Renal cortex interstitium (tissue), 11 donors: ENCODE results near the gene SLC29A4. TPM values are rescaled to one million over a fixed set of nuclear protein-coding genes. Genes with fewer than 3 reads are reported as not detected.

Experiments used
- DNase-seq, 11 donors: peaks; one replicate each; pipeline ENCODE4 v3.0.0-alpha.2; 2013; ENCODE audit warnings: low read depth in 9 of 11, low spot score in 4 of 11; ENCODE audit errors: extremely low read depth in 1 of 11
- polyA plus RNA-seq, 3 donors: library from polyadenylated mRNA; unstranded; fragments of 120-200 nt; gene quantifications; one replicate each; pipeline ENCODE4 v1.2.1, GENCODE V29; 2013; ENCODE audit not compliant: insufficient read length in 3 of 3

SLC29A4 gene
- polyA plus RNA-seq, 3 donors, result 18.6 to 24.0 (median 23.0) TPM

DNA sequence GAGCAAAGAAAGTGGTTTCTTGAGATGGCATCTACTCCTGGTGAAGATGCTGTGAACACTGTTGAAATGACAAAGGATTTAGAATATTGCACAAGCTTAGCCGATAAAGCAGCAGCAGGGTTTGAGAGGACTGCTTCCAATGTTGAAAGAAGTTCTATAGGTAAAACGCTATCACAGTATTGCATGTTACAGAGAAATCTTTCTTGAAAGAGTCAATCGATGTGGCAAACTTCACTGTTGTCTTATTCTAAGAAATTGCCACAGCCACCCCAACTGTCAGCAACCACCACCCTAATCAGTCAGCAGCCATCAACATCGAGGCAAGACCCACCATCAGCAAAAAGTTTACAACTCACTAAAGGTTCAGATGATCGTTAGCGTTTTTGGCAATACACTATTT, 59.9 kb downstream of the SLC29A4 start:
- no peak for DNase-seq

GRCh38 chr7:5343884-5344283, 61.1 kb downstream of the SLC29A4 start:
- peak in 1 of 11 donors; percentile 11 for DNase-seq

DNA sequence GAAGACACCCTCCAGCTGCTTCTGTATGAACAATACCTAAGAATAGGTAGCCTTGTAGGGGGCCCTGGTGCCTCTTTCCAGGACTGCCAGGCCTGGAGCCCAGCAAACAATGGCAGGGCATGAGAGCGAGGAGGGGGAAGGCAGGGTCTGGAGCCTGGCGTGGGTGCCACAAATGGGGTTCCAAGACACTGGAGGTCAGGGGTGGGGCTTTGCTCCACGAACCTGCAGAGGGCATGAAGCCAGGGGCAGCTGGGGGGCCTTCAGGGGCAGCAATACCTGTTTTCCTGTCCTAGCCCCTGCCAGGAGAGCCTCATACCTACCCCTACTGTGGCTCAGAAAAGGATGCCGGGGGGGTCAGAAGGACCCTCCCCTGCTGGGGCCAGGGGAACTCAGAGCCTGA, 61.6 kb downstream of the SLC29A4 start:
- DNase-seq, result no peak

DNA sequence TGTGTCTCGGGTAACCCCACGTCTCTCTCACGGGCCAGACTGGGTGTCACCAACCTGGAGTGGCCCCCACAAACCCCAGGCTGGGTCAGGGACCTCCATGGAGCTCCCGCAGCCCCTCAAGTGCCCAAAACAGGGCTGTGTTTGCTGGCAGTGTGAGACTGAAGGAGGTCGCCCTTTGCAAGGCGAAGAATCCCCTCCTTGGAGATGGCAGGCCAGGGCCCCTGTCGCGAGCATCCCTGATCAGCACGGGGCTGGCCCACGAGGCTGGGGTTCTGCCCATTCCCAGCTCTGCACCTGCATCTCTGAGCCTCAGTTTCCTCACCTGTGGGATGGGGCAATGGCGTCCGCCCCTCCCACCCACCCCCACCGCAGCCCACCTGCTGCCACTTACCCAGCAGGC, 62.4 kb downstream of the SLC29A4 start:
- DNase-seq, result no peak

GRCh38 chr7:5345671-5346070, 62.9 kb downstream of the SLC29A4 start:
- DNase-seq, result no peak

DNA sequence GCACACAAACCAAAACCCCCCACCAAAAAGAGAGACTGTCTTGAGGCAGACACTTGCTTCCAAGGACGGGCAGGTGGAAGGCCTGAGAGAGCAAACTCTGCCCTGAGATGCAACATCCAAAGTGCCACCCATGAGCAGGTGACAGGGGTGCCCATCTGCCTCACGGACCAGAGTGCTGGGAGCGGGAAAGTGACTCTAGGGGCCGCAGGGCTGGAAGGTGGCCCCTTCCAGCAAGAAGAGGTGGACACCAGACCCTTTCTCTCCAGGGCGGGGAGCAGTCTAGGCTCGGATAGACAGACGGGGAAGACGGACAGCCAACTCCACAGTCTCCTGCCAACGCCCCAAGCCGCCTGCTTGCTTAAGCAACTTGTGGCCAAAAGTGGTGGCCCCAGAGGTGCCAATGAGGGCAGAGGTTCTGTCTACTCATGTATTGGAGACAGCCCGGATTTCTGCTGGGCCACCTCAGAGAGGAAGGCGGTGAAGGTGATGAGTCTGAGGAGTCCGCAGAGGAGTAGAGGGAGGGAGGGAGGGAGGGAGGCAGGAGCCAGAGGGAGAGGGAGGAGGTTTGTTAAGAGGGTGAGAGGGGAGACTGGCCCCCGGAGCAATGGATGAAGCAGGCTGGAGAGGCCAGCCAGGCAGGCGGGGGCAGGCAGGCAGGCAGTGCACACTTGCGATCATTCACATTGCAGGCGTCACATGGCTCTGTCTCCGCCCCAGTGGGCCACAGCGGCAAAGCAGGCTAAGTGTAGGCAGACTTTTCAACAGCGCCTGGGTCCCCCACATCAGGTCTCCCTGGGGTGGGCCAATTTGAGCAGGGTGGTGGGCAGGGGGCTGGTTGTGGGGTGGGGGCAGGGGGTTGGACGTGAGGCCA, 65.6 kb downstream of the SLC29A4 start:
- DNase-seq, result no peak

- DNase-seq, result no peak
Measured at GRCh38 chr7:5349005-5349380, 66.2 kb downstream of the SLC29A4 start.

- peak in 3 of 11 donors; percentile 7 to 22 (median 21) for DNase-seq
Measured at GRCh38 chr7:5349437-5350173, 66.9 kb downstream of the SLC29A4 start.

GRCh38 chr7:5350174-5350463, 67.4 kb downstream of the SLC29A4 start:
- no peak for DNase-seq

DNA sequence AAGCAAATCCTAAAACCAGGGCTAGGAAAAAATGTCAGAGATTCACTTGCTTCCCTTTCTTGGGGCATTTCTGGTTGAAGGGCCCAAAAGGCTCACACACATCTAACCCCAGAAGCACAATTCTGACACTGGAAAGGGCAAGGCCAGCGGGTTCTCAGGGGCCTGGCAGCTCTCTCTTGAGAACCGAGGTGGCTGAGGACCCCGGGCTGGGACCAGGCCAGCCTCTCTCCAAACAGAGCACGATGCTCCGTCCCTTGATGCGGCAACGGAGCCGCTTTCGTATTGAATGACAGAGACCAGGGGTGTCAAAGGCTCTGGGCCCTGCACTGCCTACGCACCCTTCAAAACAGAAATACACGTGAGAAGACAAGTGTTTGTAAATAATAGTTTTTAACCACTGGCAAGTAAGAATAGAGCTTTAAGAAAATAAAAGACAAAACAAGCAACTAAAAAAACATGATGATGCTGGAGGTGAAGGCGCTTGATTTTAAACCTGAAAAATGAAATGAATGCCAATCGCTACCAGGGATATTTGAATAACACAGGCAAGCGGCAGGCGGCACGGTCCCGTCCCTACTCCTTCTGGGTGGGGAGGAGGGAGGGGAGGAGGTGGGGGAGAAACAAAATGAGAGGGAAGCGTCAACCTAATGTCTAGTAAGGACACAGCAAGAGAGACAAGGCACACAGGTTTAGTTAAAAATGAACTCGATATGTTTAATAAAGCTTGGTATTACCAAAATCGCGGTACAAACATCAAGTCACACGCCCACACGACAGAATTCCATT, 68.0 kb downstream of the SLC29A4 start:
- no peak for DNase-seq

DNA sequence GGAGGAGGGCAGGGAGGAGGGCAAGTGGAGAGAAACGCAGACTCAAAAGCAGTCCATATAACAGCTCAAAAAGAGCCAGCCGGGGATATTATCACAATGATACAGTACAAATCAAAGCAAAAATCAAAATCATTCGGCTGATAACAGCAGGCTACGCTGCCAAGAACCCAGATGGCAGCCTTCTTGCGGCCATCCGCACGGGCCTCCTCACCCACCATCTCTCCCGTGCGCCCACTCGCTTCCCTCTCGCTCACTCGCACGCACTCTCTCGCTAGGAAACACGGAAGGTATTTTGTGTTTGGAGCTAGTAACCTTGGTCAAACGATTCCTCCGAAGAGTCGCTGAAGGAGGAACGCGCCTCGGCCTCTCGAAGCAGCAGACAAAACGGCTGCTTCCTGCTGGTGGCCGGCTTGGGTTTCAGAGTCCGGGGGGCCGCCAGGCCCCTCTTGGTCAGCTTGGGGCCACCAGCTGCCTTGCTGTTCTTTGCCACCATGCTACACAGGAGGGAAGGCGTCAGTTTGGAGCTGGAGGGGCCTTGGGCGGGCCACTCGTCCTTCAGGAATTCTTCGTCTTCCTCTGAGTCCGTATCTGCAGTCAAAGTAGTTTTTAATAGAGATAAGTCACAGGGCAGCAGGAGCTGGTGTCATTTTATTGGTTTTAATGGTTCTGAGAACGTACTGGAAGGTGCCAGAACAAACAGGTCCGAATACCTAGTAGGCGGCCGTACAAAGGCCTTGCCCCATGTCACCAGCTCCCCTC, 68.9 kb downstream of the SLC29A4 start:
- no peak for DNase-seq

- DNase-seq, result no peak
Measured at GRCh38 chr7:5352440-5353010, 69.8 kb downstream of the SLC29A4 start.

GRCh38 chr7:5354460-5355232, 71.9 kb downstream of the SLC29A4 start:
- no peak for DNase-seq

Other genes with a start within 250 kb of the SLC29A4 start
- gene RBAK, start 237.1 kb upstream of the SLC29A4 start, polyA plus RNA-seq, result 10 to 100 TPM; 21.4 to 23.4 (median 22.3) TPM
- 10 to 100 TPM; 65.5 to 73.9 (median 73.3) TPM for gene WIPI2, start 92.7 kb upstream of the SLC29A4 start, polyA plus RNA-seq
- 100 to 1,000 TPM; 105 to 143 (median 134) TPM for gene TNRC18, start 140.9 kb downstream of the SLC29A4 start, polyA plus RNA-seq
- 1 to 10 TPM; 3.3 to 5.7 (median 5.2) TPM for gene FBXL18, start 230.9 kb downstream of the SLC29A4 start, polyA plus RNA-seq
- 1,000 to 10,000 TPM; 3,208 to 3,666 (median 3,609) TPM for gene ACTB, start 247.7 kb downstream of the SLC29A4 start, polyA plus RNA-seq